GM21515 (cell line): ENCODE results near the gene FOXL2.

Experiments
- ATAC-seq: cut with Tn5 transposase; IDR thresholded peaks from one replicate; pipeline ENCODE4 v1.9.1; 2021; ENCODE audit not compliant: unreplicated experiment

FOXL2 gene

DNA sequence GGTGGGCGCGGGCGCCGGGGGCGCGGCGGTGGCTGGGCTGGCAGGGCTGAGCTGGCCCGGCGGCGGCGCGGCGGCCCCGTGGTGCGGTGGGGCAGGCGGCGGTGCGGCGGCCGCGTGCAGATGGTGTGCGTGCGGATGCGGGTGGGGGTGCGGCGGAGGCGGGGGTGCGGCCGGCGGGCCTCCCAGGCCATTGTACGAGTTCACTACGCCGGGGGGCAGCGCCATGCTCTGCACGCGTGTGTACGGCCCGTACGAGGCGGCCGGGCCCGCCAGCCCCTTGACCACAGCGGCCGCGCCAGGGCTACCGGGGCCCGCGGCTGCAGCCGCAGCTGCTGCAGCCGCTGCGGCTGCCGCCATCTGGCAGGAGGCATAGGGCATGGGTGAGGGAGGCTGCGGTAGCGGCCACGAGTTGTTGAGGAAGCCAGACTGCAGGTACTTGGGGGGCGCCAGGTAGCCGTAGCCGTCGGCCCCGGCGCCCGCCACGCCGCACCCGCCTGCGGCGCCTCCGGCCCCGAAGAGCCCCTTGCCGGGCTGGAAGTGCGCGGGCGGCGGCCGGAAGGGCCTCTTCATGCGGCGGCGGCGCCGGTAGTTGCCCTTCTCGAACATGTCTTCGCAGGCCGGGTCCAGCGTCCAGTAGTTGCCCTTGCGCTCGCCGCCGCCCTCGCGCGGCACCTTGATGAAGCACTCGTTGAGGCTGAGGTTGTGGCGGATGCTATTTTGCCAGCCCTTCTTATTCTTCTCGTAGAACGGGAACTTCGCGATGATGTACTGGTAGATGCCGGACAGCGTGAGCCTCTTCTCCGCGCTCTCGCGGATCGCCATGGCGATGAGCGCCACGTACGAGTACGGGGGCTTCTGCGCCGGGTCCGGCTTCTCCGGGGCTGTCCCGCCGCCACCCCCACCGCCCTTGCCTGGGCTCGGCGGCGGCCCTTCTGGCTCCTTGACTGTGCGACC is 951 bp downstream of the FOXL2 start:
- no peak for ATAC-seq

DNA sequence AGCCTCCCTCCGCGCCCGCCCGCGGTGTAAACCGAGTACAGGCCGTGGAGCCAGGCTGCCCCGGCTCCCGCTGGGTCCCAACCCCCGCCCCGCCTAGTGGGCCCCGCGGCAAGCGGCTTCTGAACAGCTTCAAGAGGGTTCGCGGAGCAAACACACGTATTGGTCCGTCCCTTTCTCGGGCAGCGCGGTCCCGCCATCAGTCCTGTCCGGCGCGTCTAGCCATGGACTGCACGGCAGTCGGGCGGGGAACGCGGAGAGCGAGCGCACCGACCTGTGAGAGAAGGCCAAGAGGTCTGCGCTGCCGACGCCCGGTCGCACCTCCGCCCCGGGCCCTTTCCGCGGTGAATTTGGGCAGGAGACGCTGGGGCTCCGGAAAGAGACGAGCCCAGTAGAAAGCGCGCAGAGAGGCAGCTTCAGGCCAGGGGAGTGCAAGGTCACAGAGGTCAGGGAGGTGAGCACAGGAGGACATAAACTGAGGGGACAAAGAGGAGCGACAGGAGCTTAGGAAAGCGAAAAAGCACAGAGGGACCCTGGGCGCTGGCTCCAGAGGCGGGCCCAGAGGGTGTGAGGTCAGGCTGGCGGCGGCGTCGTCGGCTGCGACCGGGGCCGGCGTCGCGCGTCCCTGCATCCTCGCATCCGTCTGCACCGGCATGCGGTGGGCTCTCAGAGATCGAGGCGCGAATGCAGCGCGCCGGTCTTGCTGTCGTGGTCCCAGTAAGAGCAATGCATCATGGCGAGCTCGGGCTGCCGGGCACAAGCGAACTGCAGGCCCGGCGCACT is 1.8 kb downstream of the FOXL2 start:
- no peak for ATAC-seq

DNA sequence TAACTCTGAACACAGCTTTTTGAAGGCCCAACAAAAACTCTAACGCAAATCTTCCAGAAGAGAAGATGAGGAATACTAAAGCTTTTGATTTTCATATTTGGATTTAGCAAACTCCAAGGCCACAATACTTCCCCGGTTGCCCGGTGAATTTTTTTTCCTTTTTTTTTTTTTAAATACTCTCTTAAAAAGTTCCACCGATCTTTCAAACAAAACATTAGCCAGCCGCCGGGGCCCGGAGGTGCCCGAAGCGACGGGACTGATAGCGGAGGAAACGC is 2.3 kb downstream of the FOXL2 start:
- no peak for ATAC-seq

DNA sequence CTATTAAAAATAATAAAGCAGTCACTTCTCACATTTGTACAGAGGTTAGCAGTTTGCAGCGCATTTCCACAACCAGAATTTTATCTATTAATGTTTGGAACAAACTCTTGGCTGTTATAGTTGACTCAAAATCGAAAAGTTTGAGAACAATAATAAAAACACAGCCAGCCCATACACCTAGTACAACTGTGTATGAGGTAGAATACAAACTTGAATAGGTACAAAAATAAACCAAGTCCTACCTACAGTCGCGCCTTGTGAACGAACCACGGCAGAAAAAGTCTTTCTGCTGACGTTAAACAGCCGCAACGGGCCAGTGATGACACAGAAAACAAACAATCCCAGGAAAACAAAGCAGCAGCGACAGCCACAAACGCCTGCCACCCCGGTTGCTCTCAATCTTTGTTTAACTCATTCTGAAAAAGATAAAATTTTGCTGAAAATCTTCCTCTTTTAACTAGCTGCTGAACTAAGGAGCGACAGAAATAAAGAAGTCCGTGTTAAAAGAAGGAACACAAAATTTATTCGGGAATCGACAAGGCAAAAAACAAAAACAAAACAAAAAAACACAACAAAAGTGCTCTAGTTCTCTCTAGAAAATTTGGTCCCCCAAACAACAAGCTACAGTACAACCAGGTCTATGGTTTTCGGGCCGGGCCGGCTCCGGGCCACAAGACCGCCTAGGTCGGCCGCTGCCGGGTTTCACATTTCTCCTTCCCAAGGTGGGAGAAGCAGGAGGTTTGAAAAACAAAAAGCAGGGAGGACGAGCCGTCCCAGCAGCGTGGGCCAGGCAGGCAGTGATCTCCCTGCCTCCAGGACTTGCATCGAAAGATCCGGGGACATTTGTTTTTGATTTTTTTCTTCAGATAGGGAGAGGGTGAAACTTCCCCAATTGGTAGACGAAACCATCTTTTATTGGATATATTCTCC is 2.9 kb downstream of the FOXL2 start:
- no peak for ATAC-seq

DNA sequence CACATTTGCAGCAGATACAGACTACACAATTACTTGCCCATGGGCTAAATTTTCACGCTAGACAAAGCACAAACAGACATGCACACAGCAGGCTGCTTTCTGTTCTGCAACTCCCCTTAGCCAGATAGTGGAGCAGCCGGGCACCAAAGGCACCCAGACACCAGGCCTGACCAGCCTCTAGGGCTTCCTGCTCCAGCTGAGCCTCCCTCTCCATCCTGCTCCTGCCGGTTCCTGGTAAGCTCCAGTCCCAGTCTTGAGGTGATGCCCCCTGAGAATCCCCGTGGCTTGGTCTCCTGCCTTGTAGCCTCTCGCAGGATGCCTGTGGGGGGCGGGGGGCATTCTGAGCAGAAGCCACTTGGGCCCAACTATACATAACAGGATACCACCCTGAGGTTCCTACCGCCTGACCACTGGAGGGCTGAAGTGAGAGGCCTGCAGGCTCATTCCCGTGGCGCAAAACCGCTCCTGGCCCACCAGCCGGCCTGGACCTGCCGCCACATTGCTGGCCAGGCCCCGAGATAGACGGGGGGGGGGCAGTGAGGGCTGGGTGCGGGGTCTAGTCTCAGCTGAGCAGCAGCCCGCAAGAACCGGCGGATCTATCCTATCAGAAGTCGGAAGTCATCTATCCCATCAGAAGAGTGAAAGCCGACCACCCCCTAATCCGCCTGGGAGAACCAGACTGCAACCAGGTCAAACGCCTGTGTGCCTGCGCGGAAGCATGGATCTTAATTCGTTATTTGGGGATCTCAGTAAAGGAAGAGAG is 3.9 kb downstream of the FOXL2 start:
- ATAC-seq = no peak

DNA sequence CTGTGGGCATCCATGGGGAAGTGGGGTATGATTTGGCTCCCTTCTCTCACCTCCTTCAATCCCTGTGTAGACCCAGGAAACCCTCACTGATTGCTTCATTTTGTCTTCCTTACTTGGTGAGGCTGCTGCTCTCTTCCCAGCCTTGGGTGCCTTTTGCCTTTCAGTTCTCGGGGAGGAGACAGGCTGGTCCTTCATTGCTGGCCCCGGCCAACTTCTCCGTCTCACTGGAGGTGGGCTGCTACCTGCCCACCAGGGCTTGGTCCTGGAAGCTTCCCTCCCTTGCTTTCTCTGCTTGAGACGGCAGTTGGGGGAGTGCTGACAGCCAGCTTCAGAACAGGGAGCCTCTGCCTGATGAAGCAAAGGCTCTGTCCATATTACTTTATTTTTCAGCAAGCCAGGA is 4.7 kb downstream of the FOXL2 start:
- no peak for ATAC-seq

DNA sequence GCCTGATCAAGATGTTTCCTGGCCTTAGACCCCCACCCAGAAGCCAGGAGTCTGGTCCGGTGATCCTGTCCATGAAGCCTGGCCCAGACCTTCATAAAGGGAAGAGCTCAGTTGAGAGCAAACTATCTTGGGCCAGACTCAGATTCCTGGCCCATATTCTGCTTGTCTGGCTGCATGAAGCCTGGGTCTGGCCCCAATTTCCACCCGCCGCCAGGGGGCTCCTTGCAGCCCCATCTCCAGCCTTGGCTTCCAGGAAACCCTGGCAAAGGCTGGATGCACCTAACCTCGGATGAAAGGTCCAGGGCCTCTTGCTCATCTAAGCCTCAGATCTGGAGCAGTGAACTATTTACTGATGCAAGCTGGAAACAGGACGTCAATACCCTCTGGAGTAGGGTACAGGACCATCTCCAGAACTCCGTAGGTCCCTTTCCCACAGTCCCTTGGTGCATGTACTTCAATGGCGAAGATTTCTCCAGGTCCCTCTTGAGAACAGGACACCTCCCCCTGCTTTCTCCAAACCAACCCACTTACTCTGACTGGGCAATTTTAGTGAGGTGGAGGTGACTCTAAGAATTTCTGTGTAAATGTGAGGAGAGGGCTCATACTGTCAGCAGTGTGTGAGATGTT is 5.6 kb downstream of the FOXL2 start:
- ATAC-seq = no peak

DNA sequence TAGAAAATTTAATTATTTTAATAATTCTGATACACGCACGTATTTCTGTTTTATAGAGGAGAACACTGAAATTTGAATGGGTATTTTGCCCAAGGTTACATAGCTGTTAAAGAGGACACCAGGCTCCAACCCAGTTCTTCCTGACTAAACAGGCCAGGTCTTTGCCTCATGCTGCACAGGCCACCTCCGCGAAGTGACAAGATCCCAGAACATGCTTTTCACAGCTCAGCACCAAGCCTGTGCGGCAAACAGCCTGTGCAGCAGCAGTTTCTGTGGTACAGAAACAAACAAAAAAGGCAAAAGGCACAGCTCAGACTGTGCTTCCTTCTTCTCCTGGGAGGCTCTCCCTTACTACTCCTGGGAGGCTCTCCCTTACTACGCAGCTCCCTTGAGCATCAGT is 6.5 kb downstream of the FOXL2 start:
- ATAC-seq = no peak

DNA sequence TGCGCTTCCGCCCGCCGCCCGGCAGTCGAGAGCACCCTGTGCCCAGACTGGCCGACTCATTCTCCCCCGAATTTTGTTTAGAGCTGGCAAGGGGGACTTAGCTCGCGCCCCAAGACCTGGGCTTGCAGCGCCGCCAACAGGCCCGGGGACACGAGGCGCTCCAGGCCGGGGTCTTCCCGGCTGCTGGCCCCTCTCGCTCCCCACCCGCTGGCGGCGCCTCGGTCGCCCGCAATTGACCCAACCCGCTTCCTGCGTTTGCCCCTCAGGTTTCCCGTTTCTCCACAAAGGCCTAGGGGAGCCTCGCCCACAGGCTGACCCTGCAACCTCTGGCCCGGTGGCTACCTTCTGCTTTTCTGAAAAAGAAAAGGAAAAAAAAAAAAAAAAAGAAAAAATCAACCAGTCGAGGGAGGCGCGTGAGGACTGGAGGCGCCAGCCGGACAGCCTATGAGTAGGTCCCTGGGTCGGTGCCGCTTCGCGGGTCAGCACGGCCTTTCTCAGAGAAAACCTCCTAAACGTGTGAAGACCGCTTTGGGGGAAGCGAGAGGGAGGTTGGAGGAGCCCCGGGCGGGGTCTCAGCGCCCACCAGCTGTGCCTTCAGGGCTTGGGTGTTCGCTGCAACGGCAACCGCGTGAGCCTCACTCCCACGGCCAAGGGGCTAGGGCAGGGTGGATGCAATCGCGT is 7.2 kb downstream of the FOXL2 start:
- ATAC-seq = no peak

DNA sequence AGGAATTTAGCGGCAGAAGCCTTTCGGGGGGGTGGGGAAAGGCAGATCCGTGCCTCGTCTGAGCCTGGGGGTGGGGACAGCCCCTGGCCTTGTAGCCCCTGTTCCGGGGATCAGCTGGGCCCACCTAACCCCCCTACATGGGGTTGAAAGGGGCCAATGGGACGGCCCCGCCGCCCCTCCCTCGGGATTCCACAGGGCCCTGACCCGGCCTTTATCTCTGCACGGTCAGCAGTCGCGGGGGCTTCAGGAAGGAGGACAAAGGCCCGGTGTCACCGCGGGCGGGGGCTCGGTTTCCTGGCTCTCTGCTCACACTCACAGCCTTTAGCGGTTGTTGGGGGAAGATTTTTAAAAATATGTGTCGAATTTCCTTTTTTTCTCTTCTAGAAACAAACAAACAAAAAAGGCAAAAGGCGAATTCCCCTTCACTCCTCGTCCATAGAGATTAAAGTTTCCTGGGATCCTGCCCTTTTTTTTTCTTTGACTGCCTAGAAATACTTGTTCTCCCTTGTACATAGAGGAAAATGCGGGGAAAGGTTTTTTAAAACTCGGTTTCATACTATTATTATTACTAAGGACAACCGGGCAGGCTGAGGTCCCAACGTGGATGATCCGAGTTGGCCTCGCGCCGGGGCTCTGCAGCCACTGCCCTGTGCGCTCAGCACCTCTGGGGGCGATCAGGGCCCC is 7.9 kb downstream of the FOXL2 start:
- no peak for ATAC-seq

DNA sequence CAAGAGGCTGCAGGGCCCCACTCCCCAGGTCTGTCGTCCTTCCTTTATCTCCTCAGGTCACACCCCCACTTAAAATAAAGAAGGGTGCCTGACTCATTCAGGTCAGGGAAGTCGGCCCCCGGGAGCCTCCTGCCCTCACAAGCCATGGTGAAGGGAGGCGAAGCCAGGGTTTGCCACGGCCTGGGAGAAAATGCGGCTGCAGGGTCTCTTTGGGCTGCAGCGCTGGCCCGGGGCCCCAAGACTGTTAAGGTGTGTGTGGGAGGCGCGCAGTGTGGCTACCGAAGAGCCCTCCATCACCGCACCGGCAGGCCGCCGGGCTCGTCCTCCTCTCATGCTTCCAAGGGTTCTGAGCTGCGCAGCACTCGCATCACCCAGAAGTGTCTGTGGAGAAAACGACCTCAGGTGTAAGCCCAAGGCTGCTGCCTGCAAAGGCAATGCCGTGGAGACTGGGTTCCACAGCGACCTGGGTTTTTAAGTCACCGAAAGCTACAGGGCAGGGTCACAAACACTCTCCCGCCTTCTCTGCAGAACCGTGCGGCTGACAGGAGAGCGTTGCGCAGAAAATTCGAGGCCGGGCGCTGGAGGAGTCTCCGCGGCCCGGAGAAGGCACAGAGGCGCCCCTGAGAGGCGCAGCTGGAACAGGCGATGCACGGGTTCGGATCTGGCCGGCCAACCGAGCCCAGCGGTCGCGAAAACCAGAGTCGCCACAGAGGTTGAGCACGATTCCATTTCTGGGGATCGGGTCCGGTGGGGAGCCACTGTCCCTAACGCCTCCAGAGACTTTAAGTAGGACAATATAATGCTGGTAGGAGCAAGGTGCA is 8.7 kb downstream of the FOXL2 start:
- no peak for ATAC-seq

DNA sequence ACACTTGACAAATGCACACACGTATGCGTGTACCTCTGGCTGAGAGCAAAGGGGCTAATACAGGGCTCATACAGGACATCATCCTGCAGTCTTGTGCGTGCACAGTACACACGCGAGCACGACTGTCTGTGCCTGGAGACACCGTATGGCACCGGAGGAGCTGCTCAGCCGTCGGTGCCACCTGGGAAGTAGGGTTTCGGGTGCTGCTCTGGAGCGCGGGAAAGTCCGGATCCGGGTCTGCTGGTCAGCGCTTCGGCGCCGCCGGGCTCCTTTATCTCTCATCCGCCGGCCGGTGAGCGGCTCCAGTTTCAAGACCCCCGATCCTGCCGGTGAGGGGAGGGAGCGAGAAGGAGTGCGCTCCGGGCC is 9.3 kb downstream of the FOXL2 start:
- ATAC-seq = no peak

DNA sequence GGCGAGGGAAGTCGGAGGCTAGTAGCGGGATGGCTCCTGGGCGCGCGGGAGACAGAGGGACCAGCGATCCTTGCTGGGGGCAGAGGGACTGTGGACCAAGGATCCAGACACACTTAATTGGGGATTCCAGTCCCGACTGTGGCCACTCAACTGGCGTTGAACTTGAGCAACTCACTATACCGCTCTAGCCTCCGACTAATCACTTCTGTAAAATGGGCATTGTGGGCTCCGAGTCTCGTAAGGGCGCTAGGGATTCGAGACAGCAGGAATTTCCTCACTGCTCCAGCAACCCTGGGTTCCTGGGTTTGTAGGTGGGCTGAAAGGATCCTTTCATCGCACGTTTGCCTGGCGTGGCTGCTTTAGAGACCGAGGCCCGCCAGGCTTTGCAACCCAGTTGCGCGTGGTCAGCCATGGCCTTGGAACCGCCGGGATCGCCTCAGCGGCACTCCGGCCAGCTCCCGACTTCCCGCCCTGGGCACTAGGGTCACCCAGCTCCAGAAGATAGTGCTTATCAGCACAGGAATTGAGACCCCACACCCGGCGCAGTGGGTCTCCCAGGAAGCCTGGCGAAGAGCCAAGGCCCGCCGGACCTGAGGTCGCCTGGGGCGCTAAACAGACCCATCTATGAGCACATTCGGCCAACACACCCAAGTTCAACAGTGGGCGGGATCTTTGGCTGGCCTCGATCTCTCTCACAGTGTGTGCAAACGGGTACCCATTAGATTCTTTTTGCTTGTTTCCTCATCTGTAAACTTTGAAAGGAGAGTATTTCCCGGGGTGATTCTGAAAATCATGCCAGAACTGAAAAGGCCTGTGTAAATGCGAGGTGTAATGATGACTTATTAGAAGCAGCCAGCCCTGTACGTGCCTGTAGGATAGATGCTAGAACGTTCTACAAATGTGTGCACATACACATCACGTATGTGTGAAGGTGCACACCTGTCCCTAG is 9.9 kb downstream of the FOXL2 start:
- no peak for ATAC-seq

DNA sequence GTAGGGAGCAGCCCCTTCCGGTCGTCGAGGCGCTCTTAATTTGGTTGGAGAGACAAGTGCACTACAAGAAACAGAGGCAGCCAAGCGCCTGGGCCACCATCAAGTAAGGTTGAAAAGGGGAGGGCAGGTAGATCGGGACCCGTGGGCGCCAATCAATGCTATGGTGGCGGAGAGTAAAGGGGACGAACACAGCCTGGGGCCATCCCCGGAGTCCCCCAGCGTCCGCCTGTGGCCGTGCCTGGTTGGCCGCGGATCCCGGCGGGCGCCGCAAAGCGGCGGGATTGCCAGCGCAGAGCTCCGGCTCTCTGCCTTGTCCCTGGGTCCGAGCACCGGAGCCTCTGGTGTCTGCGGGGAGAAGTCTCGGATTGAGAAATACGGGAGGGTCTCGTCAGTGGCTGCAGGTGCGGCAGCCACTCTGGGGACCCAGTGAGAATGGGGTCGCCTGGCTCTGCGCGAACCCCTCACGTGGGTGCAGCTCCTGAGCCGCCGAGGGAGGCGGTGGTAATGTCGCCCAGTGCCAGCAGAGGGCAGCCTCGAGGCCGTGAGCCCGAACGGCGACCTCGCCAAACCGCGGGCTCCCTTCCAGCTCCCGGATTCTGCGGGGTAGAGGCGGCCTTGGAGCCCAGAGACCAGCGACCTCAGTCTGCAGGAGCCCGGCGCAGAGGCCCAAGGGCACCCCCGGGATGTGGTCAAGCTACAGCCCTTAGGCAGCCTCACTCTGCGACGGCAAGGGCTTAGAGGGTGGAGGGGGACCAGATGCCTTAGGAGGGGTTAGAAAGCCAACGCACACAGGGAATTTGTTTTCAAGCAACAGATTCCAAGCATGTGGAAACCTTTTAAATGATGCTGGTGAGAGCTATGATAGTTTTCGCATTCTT is 10.8 kb downstream of the FOXL2 start:
- no peak for ATAC-seq

DNA sequence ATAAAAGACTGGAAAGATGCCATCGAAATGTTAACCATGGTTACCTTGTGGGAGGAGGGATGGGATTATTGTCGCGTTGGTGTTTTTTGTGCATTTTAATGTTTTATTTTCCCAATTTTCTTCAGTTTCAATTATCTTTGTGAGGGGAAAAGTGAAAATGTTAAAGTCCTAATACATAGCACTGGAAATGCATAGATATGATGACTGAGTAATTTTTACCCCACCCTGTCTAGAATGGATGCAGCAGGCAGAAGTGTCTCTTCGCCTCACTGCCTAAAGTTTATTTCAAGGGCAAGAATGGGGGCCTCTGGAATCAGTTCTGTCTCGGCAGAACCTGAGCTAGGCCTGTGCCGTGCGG is 11.5 kb downstream of the FOXL2 start:
- no peak for ATAC-seq

DNA sequence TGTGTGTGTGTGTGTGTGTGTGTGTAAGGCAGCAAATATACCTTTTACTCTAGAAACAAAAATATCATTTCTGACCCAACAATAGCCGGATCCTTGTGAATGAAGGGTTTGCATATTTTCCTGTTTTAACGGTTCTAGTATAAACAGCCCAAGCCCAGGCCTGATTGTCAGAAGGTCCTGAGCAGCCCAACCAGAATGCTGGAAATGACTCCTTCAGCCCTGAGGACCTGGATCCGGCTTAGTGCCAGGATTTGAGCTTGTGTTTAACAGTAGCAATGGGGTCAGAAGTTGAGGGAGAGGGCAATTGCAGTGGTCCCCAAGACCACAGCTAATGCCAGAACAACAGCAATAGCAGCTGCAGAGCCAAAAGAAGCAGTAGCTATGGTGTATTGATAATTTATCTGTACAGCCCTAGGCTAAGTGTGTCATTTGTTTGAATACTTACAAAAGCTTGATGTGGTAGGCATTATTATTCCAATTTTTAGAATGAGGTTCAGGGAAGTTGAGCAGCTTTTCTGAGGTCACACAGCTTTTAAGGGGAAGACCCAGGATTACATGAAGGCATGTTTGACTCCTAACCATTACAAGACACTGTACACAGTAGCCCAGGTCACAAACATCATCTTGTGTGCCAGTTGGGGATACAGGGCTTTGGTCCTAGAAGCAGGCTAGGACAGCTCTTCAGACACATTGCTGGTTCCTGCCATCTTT is 12.8 kb downstream of the FOXL2 start:
- no peak for ATAC-seq
